Type B pancreatic cell (in vitro differentiated cells): ENCODE data around the gene SMYD3. TPM values are rescaled to one million over a fixed set of nuclear protein-coding genes. Genes with fewer than 3 reads are reported as not detected.

Experiments
- DNase-seq: peaks from one replicate; pipeline ENCODE4 v3.0.0; 2021; ENCODE audit warnings: mixed read lengths; ENCODE audit not compliant: unreplicated experiment; ENCODE audit errors: extremely low spot score
- H3K27ac Mint-ChIP-seq: 2 replicates; pipeline ENCODE4 v1.8.0; 2021; ENCODE audit warnings: mild to moderate bottlenecking, mixed read lengths
- H3K27me3 Mint-ChIP-seq: 2 replicates; pipeline ENCODE4 v1.8.0; 2021; ENCODE audit warnings: mixed read lengths
- H3K36me3 Mint-ChIP-seq: 2 replicates; pipeline ENCODE4 v1.8.0; 2021; ENCODE audit warnings: mixed read lengths
- H3K4me1 Mint-ChIP-seq: one replicate; pipeline ENCODE4 v1.8.0; 2021; ENCODE audit warnings: mixed read lengths; ENCODE audit not compliant: unreplicated experiment
- H3K4me3 Mint-ChIP-seq: 2 replicates; pipeline ENCODE4 v1.8.0; 2021; ENCODE audit warnings: mild to moderate bottlenecking, mixed read lengths
- H3K9me3 Mint-ChIP-seq: 2 replicates; pipeline ENCODE4 v1.8.0; 2021; ENCODE audit warnings: mixed read lengths
- total RNA-seq: library from RNA; stranded (reverse); gene quantifications from 2 replicates; pipeline ENCODE4 v1.2.1, GENCODE V29; 2021; ENCODE audit warnings: low replicate concordance
- TF ChIP-seq, protein P1 (sequence below): fragments of 200-600 bp; sonication (generic); conservative IDR thresholded peaks from 2 replicates; pipeline ENCODE4 v1.5.0; 2021; ENCODE audit warnings: antibody characterized with exemption, mild to moderate bottlenecking

The SMYD3 gene
- total RNA-seq, 1 donor from 2014 or later = 19.4 TPM

DNA sequence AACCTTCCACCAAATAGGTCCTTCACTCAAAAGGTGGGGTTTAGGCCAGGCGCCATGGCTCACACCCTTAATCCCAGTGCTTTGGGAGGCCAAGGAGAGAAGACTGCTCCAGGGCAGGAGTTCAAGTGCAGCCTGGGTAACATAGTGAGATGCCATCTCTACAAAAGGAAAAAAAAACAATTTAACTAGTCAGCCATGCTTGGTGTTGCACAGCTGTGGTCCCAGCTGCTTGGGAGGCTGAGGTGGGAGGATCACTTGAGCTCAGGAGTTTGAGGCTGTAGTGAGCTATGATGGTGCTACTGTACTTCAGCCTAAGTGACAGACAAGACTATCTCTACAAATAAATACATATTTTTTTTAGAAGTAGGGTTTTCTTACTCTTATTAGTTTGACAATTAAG, 734.8 kb downstream of the SMYD3 start:
- Mint-ChIP-seq H3K9me3 (no peaks in the 10 kb centered on the region), H3K27ac (no peak overlapping the region), H3K36me3 (peaks cover 2% of the 10 kb centered on the region), H3K4me1 (peaks cover 12% of the 10 kb centered on the region), H3K4me3 (no peak overlapping the region), H3K27me3 (no peaks in the 10 kb centered on the region)
- DNase-seq = no peak
- TF ChIP-seq, protein P1, sequence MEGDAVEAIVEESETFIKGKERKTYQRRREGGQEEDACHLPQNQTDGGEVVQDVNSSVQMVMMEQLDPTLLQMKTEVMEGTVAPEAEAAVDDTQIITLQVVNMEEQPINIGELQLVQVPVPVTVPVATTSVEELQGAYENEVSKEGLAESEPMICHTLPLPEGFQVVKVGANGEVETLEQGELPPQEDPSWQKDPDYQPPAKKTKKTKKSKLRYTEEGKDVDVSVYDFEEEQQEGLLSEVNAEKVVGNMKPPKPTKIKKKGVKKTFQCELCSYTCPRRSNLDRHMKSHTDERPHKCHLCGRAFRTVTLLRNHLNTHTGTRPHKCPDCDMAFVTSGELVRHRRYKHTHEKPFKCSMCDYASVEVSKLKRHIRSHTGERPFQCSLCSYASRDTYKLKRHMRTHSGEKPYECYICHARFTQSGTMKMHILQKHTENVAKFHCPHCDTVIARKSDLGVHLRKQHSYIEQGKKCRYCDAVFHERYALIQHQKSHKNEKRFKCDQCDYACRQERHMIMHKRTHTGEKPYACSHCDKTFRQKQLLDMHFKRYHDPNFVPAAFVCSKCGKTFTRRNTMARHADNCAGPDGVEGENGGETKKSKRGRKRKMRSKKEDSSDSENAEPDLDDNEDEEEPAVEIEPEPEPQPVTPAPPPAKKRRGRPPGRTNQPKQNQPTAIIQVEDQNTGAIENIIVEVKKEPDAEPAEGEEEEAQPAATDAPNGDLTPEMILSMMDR = no peak

GRCh38 chr1:245771511-245772281, 735.4 kb downstream of the SMYD3 start:
- no peak overlapping the region for H3K27ac Mint-ChIP-seq
- TF ChIP-seq, protein P1 = no peak
- H3K36me3 Mint-ChIP-seq = peaks cover 3% of the 10 kb centered on the region
- no peak overlapping the region for H3K4me3 Mint-ChIP-seq
- no peaks in the 10 kb centered on the region for H3K9me3 Mint-ChIP-seq
- no peaks in the 10 kb centered on the region for H3K27me3 Mint-ChIP-seq
- no peak for DNase-seq
- peaks cover 13% of the 10 kb centered on the region for H3K4me1 Mint-ChIP-seq

- Mint-ChIP-seq H3K36me3 (peaks cover 3% of the 10 kb centered on the region), H3K27ac (no peak overlapping the region), H3K4me3 (no peak overlapping the region), H3K9me3 (no peaks in the 10 kb centered on the region), H3K4me1 (peaks cover 20% of the 10 kb centered on the region), H3K27me3 (no peaks in the 10 kb centered on the region)
- DNase-seq = no peak
- TF ChIP-seq, protein P1 = no peak
These were observed 736.9 kb downstream of the SMYD3 start for GRCh38 chr1:245770156-245770555.

DNA sequence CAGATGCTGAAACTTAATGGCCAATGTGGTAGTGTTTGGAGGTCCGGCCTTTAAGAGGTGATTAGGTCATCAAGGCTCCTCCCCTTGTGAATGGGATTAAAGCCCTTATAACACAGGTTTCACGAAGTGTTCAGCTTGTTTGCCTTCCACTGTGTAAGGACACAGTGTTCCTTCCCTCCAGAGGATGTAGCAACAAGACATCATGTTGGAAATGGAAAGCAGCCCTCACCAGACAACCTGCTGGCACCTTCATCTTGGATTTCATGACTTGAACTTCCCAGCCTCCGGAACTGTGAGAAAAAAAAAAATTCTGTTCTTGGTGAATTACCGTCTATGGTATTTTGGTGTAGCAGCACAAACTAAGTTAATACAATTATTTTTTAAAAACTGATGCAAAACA, 738.5 kb downstream of the SMYD3 start:
- Mint-ChIP-seq H3K4me1 (peaks cover 20% of the 10 kb centered on the region), H3K9me3 (no peaks in the 10 kb centered on the region), H3K27ac (no peak overlapping the region), H3K4me3 (no peak overlapping the region), H3K36me3 (peaks cover 3% of the 10 kb centered on the region), H3K27me3 (no peaks in the 10 kb centered on the region)
- no peak for DNase-seq
- TF ChIP-seq, protein P1 = no peak

DNA sequence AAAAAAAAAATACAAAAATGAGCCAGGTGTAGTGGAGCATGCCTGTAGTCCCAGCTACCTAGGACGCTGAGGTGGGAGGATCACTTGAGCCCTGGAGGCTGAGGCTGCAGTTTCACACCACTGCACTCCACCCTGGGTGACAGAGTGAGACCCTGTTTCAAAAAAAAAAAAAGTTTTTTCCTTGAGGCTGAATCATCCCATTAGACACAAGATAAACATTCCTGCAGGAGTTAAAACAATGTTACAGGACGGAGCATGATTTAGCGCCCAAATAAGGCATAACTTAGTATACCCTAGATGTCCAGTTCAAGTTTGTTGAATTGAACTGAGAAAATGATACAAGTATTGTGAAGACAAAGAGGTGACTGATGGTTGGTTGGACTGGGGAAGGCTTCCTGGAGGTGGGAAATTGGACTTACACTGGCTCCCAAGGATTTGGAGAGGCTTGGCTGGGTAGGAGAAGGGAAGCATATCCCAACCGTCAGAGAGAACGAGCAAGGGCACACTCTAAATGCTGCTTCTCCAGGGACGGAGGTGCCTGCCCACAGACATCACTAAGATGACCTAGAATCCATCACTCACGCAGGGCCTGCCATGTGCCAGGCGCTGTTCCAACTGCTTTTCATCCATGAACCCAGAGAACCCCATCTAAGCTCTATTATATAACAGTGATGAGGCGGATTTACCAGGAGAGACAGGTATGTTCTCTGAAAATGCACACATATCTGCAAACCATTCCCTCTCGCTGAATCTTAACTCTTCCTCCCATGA, 741.7 kb downstream of the SMYD3 start:
- TF ChIP-seq, protein P1 = no peak
- no peak for DNase-seq
- Mint-ChIP-seq H3K27ac (no peak overlapping the region), H3K4me1 (peaks cover 11% of the 10 kb centered on the region), H3K27me3 (no peaks in the 10 kb centered on the region), H3K4me3 (no peak overlapping the region), H3K36me3 (peaks cover 3% of the 10 kb centered on the region), H3K9me3 (no peaks in the 10 kb centered on the region)
